Trophoblast cell (in vitro differentiated cells and primary cell): ENCODE measurements around the gene IMPDH2.

Source experiments
- DNase-seq, 2 donors: peaks; one replicate each; pipeline ENCODE4 v3.0.0-alpha.2; 2016
- H2AFZ ChIP-seq: 2 replicates; pipeline ENCODE4 v1.6.1; 2013; ENCODE audit warnings: low read length, moderate library complexity, mild to moderate bottlenecking; ENCODE audit not compliant: insufficient read depth, poor library complexity
- H2AK5ac ChIP-seq: 2 replicates; pipeline ENCODE4 v1.6.1; 2013; ENCODE audit warnings: mild to moderate bottlenecking, low read length
- H2BK120ac ChIP-seq: 2 replicates; pipeline ENCODE4 v1.6.1; 2013; ENCODE audit warnings: low read length, mild to moderate bottlenecking, moderate library complexity; ENCODE audit not compliant: insufficient read depth, poor library complexity
- H2BK12ac ChIP-seq: 2 replicates; pipeline ENCODE4 v1.6.1; 2013; ENCODE audit warnings: mild to moderate bottlenecking, low read length, moderate library complexity
- H2BK5ac ChIP-seq: 2 replicates; pipeline ENCODE4 v1.6.1; 2013; ENCODE audit warnings: low read length, low read depth, moderate library complexity, mild to moderate bottlenecking; ENCODE audit not compliant: poor library complexity
- H3K14ac ChIP-seq: 2 replicates; pipeline ENCODE4 v1.6.1; 2013; ENCODE audit warnings: mild to moderate bottlenecking, low read length
- H3K18ac ChIP-seq: 2 replicates; pipeline ENCODE4 v1.6.1; 2013; ENCODE audit warnings: mild to moderate bottlenecking, low read length
- H3K23ac ChIP-seq: 2 replicates; pipeline ENCODE4 v1.6.1; 2013; ENCODE audit warnings: low read length
- H3K27ac ChIP-seq: 2 replicates; pipeline ENCODE4 v1.5.1; 2013; ENCODE audit warnings: low read depth, mild to moderate bottlenecking, inconsistent platforms, low read length, moderate library complexity
- H3K27me3 ChIP-seq: 2 replicates; pipeline ENCODE4 v1.6.1; 2013; ENCODE audit warnings: inconsistent platforms, mild to moderate bottlenecking, low read length, moderate library complexity; ENCODE audit not compliant: insufficient read depth
- H3K36me3 ChIP-seq, 2 experiments: 1 replicate in 1 of 2; 2 replicates in 1 of 2; pipeline ENCODE4 v1.6.1; 2013; ENCODE audit warnings: low read length in 2 of 2, mild to moderate bottlenecking in 2 of 2, moderate library complexity in 1 of 2; ENCODE audit not compliant: insufficient read depth in 2 of 2, control insufficient read depth in 1 of 2
- H3K4ac ChIP-seq: 2 replicates; pipeline ENCODE4 v1.6.1; 2013; ENCODE audit warnings: low read depth, mild to moderate bottlenecking, low read length, moderate library complexity
- H3K4me1 ChIP-seq, 2 experiments: 1 replicate in 1 of 2; 2 replicates in 1 of 2; pipeline ENCODE4 v1.6.1; 2013; ENCODE audit warnings: low read length in 2 of 2, mild to moderate bottlenecking in 2 of 2, moderate library complexity in 1 of 2; ENCODE audit not compliant: insufficient read depth in 2 of 2, control insufficient read depth in 1 of 2
- H3K4me2 ChIP-seq: 2 replicates; pipeline ENCODE4 v1.6.1; 2013; ENCODE audit warnings: inconsistent platforms, mild to moderate bottlenecking, low read length, moderate library complexity
- H3K4me3 ChIP-seq: 2 replicates; pipeline ENCODE4 v1.5.1; 2013; ENCODE audit warnings: mild to moderate bottlenecking, low read depth, low read length, inconsistent platforms
- H3K79me1 ChIP-seq: one replicate; pipeline ENCODE4 v1.6.1; 2013; ENCODE audit warnings: low read length
- H3K79me2 ChIP-seq: 2 replicates; pipeline ENCODE4 v1.6.1; 2013; ENCODE audit warnings: low read length, mild to moderate bottlenecking; ENCODE audit not compliant: control insufficient read depth, insufficient read depth, poor library complexity
- H3K9ac ChIP-seq: 2 replicates; pipeline ENCODE4 v1.6.1; 2013; ENCODE audit warnings: mild to moderate bottlenecking, low read length
- H3K9me3 ChIP-seq: 2 replicates; pipeline ENCODE4 v1.6.1; 2013; ENCODE audit warnings: low read depth, mild to moderate bottlenecking, control low read depth, inconsistent platforms, low read length; ENCODE audit not compliant: insufficient read depth
- H4K12ac ChIP-seq: 2 replicates; pipeline ENCODE4 v1.6.1; 2013; ENCODE audit warnings: low read depth, mild to moderate bottlenecking, low read length, moderate library complexity
- H4K8ac ChIP-seq: 2 replicates; pipeline ENCODE4 v1.6.1; 2013; ENCODE audit warnings: low read depth, mild to moderate bottlenecking, low read length, moderate library complexity
- H4K91ac ChIP-seq: one replicate; pipeline ENCODE4 v1.6.1; 2013; ENCODE audit warnings: low read depth, mild to moderate bottlenecking, low read length, moderate library complexity
- WGBS: extraction: QIAGEN DNeasy Blood & Tissue Kit; methylation state at CpG from one replicate; pipeline ENCODE4 v1.1.7; 2013; ENCODE audit warnings: missing lambda C conversion rate; ENCODE audit not compliant: insufficient read length, insufficient coverage; ENCODE audit errors: extremely low coverage; 5-methylcytosine and 5-hydroxymethylcytosine counted together

The IMPDH2 gene

GRCh38 chr3:49018707-49019006 lies 10.5 kb downstream of the IMPDH2 start:
- Histone ChIP-seq H3K14ac (no peak overlapping the region), H4K8ac (peak overlapping the region; percentile 85), H3K4me2 (peak overlapping the region; percentile 86), H3K27ac (peak overlapping the region; percentile 26), H3K18ac (no peak overlapping the region), H3K9me3 (peaks cover 2% of the 10 kb centered on the region), H3K9ac (no peak overlapping the region), H3K23ac (no peak overlapping the region), H2BK12ac (no peak overlapping the region), H2AK5ac (no peak overlapping the region), H3K36me3 (peaks cover 33 to 45% of the 10 kb centered on the region in 2 experiments), H3K27me3 (no peaks in the 10 kb centered on the region), H3K79me1 (peaks cover 27% of the 10 kb centered on the region), H3K4ac (peak overlapping the region; percentile 48), H3K79me2 (peaks cover 21% of the 10 kb centered on the region), H2AFZ (peak overlapping the region; percentile 83), H4K12ac (peak overlapping the region; percentile 67), H2BK5ac (no peak overlapping the region), H2BK120ac (no peak overlapping the region), H4K91ac (peak overlapping the region; percentile 43), H3K4me3 (peak overlapping the region; percentile 88), H3K4me1 (peaks cover 14 to 24% of the 10 kb centered on the region in 2 experiments)
- no CpG with 5 or more reads among the region's 18 CpGs for WGBS
- DNase-seq = peak in 1 of 2 donors; percentile 40

GRCh38 chr3:49017971-49018706 lies 11.1 kb downstream of the IMPDH2 start, which contains the start of gene DALRD3:
TSS of gene DALRD3 (minus strand) at chr3:49018580. CDS start at chr3:49018564, 16 bp downstream.
- peak within 1 kb of the TSS; percentile 48 for H3K4ac ChIP-seq
- peak within 1 kb of the TSS; percentile 88 for H3K4me3 ChIP-seq
- no peaks in the 10 kb centered on the region for H3K27me3 ChIP-seq
- H3K23ac ChIP-seq = no peak within 1 kb of the TSS
- peak within 1 kb of the TSS; percentile 83 for H2AFZ ChIP-seq
- no peak within 1 kb of the TSS for H2BK12ac ChIP-seq
- peaks cover 27% of the 10 kb centered on the region for H3K79me1 ChIP-seq
- peak within 1 kb of the TSS; percentile 29 for H2BK5ac ChIP-seq
- H3K4me2 ChIP-seq = peak within 1 kb of the TSS; percentile 86
- H3K4me1 ChIP-seq = peaks cover 14 to 24% of the 10 kb centered on the region in 2 experiments
- peak within 1 kb of the TSS; percentile 34 for H3K18ac ChIP-seq
- DNase-seq = peak; percentile 71 to 74
- H2BK120ac ChIP-seq = peak within 1 kb of the TSS; percentile 20
- H2AK5ac ChIP-seq = peak within 1 kb of the TSS; percentile 9
- peaks cover 38 to 46% of the 10 kb centered on the region in 2 experiments for H3K36me3 ChIP-seq
- peaks cover 21% of the 10 kb centered on the region for H3K79me2 ChIP-seq
- no CpG with 5 or more reads among the region's 85 CpGs for WGBS
- H3K27ac ChIP-seq = peak within 1 kb of the TSS; percentile 59
- peak within 1 kb of the TSS; percentile 67 for H4K12ac ChIP-seq
- H3K9me3 ChIP-seq = peaks cover 2% of the 10 kb centered on the region
- H4K8ac ChIP-seq = peak within 1 kb of the TSS; percentile 85
- H4K91ac ChIP-seq = peak within 1 kb of the TSS; percentile 67
- H3K14ac ChIP-seq = peak within 1 kb of the TSS; percentile 62
- H3K9ac ChIP-seq = peak within 1 kb of the TSS; percentile 67

- peak overlapping the region; percentile 9 for H2AK5ac ChIP-seq
- peaks cover 2% of the 10 kb centered on the region for H3K9me3 ChIP-seq
- H3K23ac ChIP-seq = no peak overlapping the region
- H2AFZ ChIP-seq = peak overlapping the region; percentile 14
- H4K91ac ChIP-seq = peak overlapping the region; percentile 67
- no peak overlapping the region for H3K4ac ChIP-seq
- WGBS = no CpG with 5 or more reads among the region's 23 CpGs
- H3K14ac ChIP-seq = peak overlapping the region; percentile 32
- H2BK120ac ChIP-seq = no peak overlapping the region
- H4K8ac ChIP-seq = peak overlapping the region; percentile 85
- peak overlapping the region; percentile 88 for H3K4me3 ChIP-seq
- peaks cover 46 to 48% of the 10 kb centered on the region in 2 experiments for H3K36me3 ChIP-seq
- no peaks in the 10 kb centered on the region for H3K27me3 ChIP-seq
- peaks cover 7 to 17% of the 10 kb centered on the region in 2 experiments for H3K4me1 ChIP-seq
- H3K27ac ChIP-seq = peak overlapping the region; percentile 59
- DNase-seq = peak in 1 of 2 donors; percentile 53
- peak overlapping the region; percentile 86 for H3K4me2 ChIP-seq
- peak overlapping the region; percentile 3 for H4K12ac ChIP-seq
- H3K79me1 ChIP-seq = peaks cover 26% of the 10 kb centered on the region
- no peak overlapping the region for H2BK5ac ChIP-seq
- peak overlapping the region; percentile 67 for H3K9ac ChIP-seq
- H3K18ac ChIP-seq = peak overlapping the region; percentile 9
- no peak overlapping the region for H2BK12ac ChIP-seq
- H3K79me2 ChIP-seq = peaks cover 17% of the 10 kb centered on the region
Measured at GRCh38 chr3:49017229-49017970, 11.8 kb downstream of the IMPDH2 start.

GRCh38 chr3:49016414-49017228 lies 12.6 kb downstream of the IMPDH2 start:
- Histone ChIP-seq H3K9ac (no peak overlapping the region), H2AK5ac (no peak overlapping the region), H3K14ac (no peak overlapping the region), H3K4me1 (peaks cover 6 to 16% of the 10 kb centered on the region in 2 experiments), H2BK120ac (no peak overlapping the region), H3K4me2 (no peak overlapping the region), H4K91ac (no peak overlapping the region), H3K27me3 (no peaks in the 10 kb centered on the region), H3K18ac (no peak overlapping the region), H3K4ac (no peak overlapping the region), H3K79me2 (peaks cover 12% of the 10 kb centered on the region), H3K4me3 (no peak overlapping the region), H2AFZ (no peak overlapping the region), H4K12ac (no peak overlapping the region), H3K79me1 (peaks cover 20% of the 10 kb centered on the region), H3K9me3 (peaks cover 2% of the 10 kb centered on the region), H4K8ac (no peak overlapping the region), H2BK5ac (no peak overlapping the region), H2BK12ac (no peak overlapping the region), H3K23ac (no peak overlapping the region), H3K36me3 (peaks cover 53 to 54% of the 10 kb centered on the region in 2 experiments), H3K27ac (no peak overlapping the region)
- no peak for DNase-seq
- no CpG with 5 or more reads among the region's 6 CpGs for WGBS
